ENCODE results near the gene USP20.
"Not testable (repeated sequence)": the region's sequence is repeated elsewhere in the genome, so short reads cannot be mapped to it uniquely, and the experiment has no call there.

Gene USP20

GRCh38 chr9:129889941-129890717 lies 54.9 kb downstream of the USP20 start:
- peak in 1 of 2 donors; percentile 66 for DNase-seq (ENCODE audit: low read depth in 2 of 2)

GRCh38 chr9:129890718-129891299 lies 55.6 kb downstream of the USP20 start:
- not testable (repeated sequence) for DNase-seq (ENCODE audit: low read depth in 2 of 2)

- DNase-seq (ENCODE audit: low read depth in 2 of 2) = no peak
These were observed 56.3 kb downstream of the USP20 start for GRCh38 chr9:129891569-129891968.

- no peak for DNase-seq (ENCODE audit: low read depth in 2 of 2)
These were observed 59.0 kb downstream of the USP20 start for GRCh38 chr9:129894120-129894823.

- DNase-seq (ENCODE audit: low read depth in 2 of 2) = no peak
These were observed 60.4 kb downstream of the USP20 start for GRCh38 chr9:129895376-129896268.

GRCh38 chr9:129897263-129897662 lies 62.0 kb downstream of the USP20 start:
- DNase-seq (ENCODE audit: low read depth in 2 of 2) = no peak

- DNase-seq (ENCODE audit: low read depth in 2 of 2) = no peak
These were observed 62.9 kb downstream of the USP20 start for GRCh38 chr9:129898185-129898584.

GRCh38 chr9:129899620-129900019 lies 64.4 kb downstream of the USP20 start:
- DNase-seq (ENCODE audit: low read depth in 2 of 2) = no peak

GRCh38 chr9:129900263-129901027 lies 65.2 kb downstream of the USP20 start:
- DNase-seq (ENCODE audit: low read depth in 2 of 2) = no peak

- DNase-seq (ENCODE audit: low read depth in 2 of 2) = no peak
These were observed 66.9 kb downstream of the USP20 start for GRCh38 chr9:129901993-129902739.

- no peak for DNase-seq (ENCODE audit: low read depth in 2 of 2)
These were observed 67.5 kb downstream of the USP20 start for GRCh38 chr9:129902740-129903134.

- DNase-seq (ENCODE audit: low read depth in 2 of 2) = no peak
These were observed 69.5 kb downstream of the USP20 start for GRCh38 chr9:129904734-129905133.

GRCh38 chr9:129906298-129906697 lies 71.0 kb downstream of the USP20 start:
- no peak for DNase-seq (ENCODE audit: low read depth in 2 of 2)

GRCh38 chr9:129907201-129907600 lies 71.9 kb downstream of the USP20 start:
- DNase-seq (ENCODE audit: low read depth in 2 of 2) = no peak

- DNase-seq (ENCODE audit: low read depth in 2 of 2) = no peak
These were observed 73.6 kb downstream of the USP20 start for GRCh38 chr9:129908906-129909305.

GRCh38 chr9:129909851-129910250 lies 74.6 kb downstream of the USP20 start:
- DNase-seq (ENCODE audit: low read depth in 2 of 2) = no peak

- DNase-seq (ENCODE audit: low read depth in 2 of 2) = no peak
These were observed 75.6 kb downstream of the USP20 start for GRCh38 chr9:129910628-129911567.

GRCh38 chr9:129914051-129914450 lies 78.8 kb downstream of the USP20 start:
- DNase-seq (ENCODE audit: low read depth in 2 of 2) = no peak

- DNase-seq (ENCODE audit: low read depth in 2 of 2) = no peak
These were observed 81.4 kb downstream of the USP20 start for GRCh38 chr9:129916707-129917106.

All from stimulated activated CD8-positive, alpha-beta memory T cell treated with anti-CD3 and anti-CD28 coated beads, Interleukin-15, amount 100 ng/mL, for 4 hours (primary cell).